GM18858 (cell line): Measurements from ENCODE around the gene DUSP22.
"Not testable (repeated sequence)": the region's sequence is repeated elsewhere in the genome, so short reads cannot be mapped to it uniquely, and the experiment has no call there.

ENCODE experiments used
- ATAC-seq: cut with Tn5 transposase; IDR thresholded peaks from one replicate; pipeline ENCODE4 v1.9.1; 2021; ENCODE audit not compliant: unreplicated experiment

Gene DUSP22

DNA sequence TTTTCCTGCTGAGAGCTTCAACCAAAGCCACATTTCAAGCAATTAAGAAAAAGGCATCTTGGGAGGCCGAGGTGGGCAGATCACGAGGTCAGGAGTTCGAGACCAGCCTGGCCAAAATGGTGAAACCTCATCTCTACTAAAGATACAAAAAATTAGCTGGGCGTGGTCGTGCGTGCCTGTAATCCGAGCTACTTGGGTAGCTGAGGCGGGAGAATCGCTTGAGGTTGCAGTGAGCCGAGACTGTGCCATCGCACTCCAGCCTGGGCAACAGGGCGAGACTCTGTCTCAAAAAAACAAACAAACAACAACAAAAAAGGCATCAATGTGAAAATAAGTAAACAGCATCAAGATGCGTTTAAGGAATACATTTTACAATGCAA lies 85.3 kb downstream of the DUSP22 start:
- ATAC-seq: not testable (repeated sequence)

GRCh38 chr6:378090-378957 lies 86.0 kb downstream of the DUSP22 start:
- ATAC-seq: peak; percentile 33

DNA sequence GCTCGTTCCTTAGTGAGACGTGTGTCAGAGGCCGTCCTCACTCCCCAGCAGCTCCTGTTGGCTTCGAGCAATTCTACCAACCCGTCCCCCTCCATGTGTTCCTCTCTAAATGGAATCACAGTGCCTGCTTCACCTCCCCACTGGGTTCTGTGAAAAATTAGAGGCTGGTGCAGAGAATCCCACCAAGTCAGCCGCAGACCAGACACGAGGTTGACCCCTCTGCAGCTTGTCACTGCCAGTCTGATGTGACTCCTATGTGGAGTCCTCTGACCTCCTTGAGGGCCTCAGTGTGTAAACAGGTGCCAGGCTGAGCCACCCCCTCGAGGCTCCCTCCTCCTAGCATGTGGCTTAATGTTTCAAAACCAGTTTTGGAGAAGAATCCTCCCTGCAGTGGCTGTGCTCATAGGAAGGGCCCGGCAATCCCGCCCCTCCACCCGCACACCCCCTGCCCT lies 86.7 kb downstream of the DUSP22 start:
- no peak for ATAC-seq

- ATAC-seq: peak; percentile 33
Measured at GRCh38 chr6:379410-380181, 87.3 kb downstream of the DUSP22 start.

GRCh38 chr6:380234-381218 lies 88.2 kb downstream of the DUSP22 start:
- ATAC-seq: no peak

GRCh38 chr6:381742-382461 lies 89.6 kb downstream of the DUSP22 start:
- no peak for ATAC-seq

DNA sequence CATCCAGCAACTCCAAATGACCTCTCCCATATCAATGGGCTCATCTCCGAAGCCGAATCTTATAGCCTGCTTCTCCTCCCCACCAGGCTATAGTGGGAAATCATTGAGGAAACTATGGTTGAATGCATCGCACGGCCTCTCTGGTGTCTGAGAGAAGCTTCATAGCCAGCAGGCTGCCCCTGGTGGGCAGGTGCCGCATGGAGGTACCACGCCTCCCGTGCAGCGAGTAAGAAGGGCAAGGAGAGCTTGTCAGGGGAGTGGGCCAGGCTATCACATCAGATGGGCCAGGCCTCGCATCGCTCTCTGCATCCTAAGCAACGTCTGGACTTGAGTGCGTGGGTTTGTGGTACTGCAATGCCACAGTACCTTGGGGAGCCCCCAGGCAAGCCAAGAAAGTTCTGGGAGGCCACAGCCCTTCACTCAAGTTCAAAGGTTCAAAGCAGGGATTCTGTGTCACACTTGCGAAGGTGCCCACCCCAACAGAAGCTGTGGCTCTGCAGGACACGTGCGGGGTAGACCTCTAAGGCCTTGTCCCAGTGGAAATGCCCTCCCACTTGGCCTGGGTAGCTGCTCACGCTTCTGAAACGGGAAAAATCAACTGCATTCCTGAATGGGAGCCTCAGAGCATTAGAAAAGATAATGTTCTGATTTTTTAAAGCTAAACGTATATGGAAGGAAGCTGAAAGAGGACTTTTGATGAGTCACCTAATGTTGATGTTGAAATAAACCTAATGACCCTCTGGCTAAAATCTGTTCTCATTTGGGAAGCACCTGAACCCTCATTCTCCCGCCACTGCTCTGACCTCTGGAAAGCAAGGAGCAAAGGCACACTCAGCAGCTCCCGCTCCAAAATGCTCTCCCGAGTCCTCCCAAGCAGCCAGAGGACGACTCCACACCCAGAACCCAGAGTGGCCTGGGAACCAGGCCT lies 90.9 kb downstream of the DUSP22 start:
- no peak for ATAC-seq

DNA sequence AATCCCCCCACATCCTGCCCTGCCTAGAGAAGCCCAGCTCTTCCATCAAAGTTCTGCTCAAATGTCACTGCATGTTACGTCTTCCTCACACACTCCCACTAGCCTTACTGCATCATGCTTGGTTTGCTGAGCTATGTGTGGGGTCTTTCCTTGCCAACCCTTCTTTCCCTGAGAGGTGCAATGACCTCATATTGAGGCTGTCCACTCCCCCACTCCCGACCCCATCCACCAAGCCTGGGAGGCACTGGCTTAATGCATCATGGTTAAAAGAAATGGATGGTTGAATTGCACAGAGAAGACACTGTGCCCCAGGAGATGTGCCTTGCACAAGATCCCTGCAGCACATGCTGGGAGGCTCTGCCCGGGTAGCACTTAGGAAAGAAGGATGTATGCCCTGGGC lies 91.6 kb downstream of the DUSP22 start:
- no peak for ATAC-seq

- ATAC-seq: no peak
Measured at GRCh38 chr6:384898-385297, 92.6 kb downstream of the DUSP22 start.

DNA sequence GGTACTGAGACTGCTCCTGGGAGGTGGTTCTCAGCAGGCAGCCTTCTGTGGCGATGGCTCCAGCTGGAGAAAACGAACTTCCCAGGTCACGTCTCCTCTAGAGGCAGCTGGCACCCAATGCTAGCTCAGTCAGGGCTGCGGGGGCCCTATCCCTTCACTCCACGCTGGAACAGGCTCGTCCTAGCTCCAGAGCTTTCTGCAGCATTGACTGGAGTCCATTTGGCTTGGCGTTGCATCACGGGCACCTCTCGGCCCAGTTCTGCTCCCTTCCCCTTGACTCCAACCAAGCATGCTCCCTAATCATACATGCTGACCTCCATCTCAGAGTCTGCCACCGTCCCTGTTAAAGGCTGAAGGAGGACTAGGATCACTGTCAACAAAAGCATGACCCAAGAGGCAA lies 93.3 kb downstream of the DUSP22 start:
- no peak for ATAC-seq

- no peak for ATAC-seq
Measured at GRCh38 chr6:386688-387266, 94.5 kb downstream of the DUSP22 start.

- ATAC-seq: no peak
Measured at GRCh38 chr6:387293-387741, 95.0 kb downstream of the DUSP22 start.

DNA sequence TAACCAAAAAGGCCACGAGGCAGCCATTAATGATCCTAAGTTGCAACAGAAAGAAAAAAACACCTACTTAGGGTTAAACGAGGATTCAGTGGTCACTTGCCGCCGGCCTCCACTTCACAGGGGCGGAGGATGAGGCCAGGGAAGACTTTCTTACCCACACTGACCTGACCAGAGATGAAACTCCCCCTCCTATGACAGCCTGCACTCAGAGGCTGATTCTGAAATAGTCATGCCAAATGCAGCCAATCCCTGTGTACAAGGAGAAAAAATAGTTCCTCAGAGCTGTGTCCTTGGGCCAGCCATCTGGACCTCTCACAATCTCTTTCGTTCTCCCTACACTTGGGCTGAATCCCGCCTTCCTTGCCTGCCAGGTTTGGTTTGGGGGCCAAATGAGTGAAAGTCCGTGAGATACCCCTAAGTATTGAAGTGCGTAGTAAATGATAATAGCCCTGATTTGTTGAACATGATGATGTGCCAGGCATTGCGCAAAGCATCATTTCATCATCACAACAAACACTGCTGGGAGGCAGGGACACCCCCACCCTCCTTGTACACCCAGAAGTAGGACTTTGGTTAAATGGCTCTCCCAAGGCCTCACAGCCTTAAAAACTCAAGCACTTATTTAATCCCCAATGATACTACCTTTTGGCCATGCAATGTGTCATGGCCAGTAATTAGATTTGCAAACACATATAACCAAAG lies 96.1 kb downstream of the DUSP22 start:
- ATAC-seq: no peak

- no peak for ATAC-seq
Measured at GRCh38 chr6:389143-389542, 96.9 kb downstream of the DUSP22 start.

- ATAC-seq: peak; percentile 33
Measured at GRCh38 chr6:389622-390021, 97.3 kb downstream of the DUSP22 start.

GRCh38 chr6:390914-391558 lies 98.7 kb downstream of the DUSP22 start:
- ATAC-seq: no peak

DNA sequence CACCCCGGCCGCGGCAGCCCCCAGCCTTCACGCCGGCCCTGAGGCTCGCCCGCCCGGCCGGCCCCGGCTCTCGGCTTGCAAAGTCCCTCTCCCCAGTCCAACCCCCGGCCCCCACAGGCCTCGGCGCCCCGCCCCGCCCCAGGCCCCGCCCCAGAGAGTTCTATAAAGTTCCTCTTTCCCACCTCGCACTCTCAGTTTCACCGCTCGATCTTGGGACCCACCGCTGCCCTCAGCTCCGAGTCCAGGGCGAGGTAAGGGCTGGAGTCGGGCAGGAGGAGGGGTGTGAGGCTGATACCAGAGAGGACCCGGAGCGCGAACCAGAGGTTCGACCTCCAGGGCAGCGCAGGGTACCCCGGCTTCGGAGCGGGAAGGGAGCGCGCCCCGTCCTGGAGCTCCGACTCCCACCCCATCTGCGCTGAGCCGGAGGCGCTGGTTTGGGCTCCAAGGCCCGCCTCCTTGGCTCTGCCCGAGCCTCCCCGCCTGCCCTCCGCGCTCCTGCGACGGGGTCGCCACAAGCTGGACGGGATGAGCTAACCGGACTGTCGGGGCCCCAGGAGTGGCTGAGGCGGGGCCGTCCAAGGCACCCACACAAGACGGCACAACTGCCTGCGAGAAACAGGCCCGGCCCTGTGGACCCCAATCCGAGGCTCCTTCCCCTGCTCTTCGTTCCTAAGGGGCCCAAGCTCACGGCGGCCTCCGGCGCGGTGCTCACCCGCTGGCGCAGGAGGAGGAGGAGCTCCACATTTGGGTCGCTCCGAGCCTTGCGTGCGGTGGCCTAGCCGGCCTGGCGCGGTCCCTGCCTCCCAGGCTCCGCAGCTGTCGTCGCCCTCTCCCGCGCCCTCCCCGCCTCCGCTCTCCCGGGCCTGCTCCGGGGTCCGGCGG lies 99.5 kb downstream of the DUSP22 start, which contains the start of gene IRF4:
Gene IRF4 (plus strand): TSS at position 194 of the 882 bp plus-strand sequence. CDS start 1,401 bp downstream, outside the sequence.
- peak; percentile 36 for ATAC-seq
